ENCODE measurements around the gene NCAPD3. TPM values are rescaled to one million over a fixed set of nuclear protein-coding genes. Genes with fewer than 3 reads are reported as not detected.

The NCAPD3 gene
- total RNA-seq, 2 experiments from 2014 or later: 25.7 to 29.6 TPM

DNA sequence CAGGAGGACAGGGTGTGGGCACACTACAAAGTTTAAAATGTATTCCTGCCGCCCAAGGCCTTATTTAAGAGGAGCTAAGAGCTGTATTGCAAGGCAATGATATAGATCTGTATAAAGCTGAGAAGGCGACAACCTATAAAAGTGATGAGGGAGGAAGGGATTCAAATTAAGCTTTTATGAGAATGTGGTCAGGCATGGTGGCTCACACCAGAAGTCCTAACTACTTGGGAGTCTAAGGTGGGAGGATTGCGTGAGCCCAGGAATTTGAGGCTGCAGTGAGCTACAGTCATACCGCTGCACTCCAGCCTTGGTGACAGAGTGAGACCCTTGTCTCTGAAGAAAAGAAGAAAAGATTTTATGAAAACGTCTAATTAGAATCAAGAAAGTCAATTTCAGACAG is 42.7 kb upstream of the NCAPD3 start:
- TF ChIP-seq CTCF (IDR thresholded peaks at IDR 0.05): no peak
- no peaks in the 10 kb centered on the region for H3K27me3 Mint-ChIP-seq
- no peaks in the 10 kb centered on the region for H3K9me3 Mint-ChIP-seq
- H3K27ac ChIP-seq (ENCODE audit: low read depth in 1 of 2, low read length in 2 of 2): no peak overlapping the region
- DNase-seq (no peak), ATAC-seq (ENCODE audit: poor library complexity) (no peak)
- peaks cover 16% of the 10 kb centered on the region for H3K4me1 ChIP-seq (ENCODE audit: insufficient read depth, low read length)
- peaks cover 20% of the 10 kb centered on the region for H3K36me3 ChIP-seq (ENCODE audit: insufficient read depth, low read length)
- no peaks in the 10 kb centered on the region for H3K27me3 ChIP-seq (ENCODE audit: control insufficient read depth in 1 of 2, insufficient read depth in 2 of 2, low read length in 2 of 2)
- ChIA-PET POLR2A (interaction anchor here (1.3 kb wide), 1 partner anchor 13 kb away, joined by 4 read pairs; the partner anchor contains the start of genes ACAD8 and THYN1), CTCF (interaction anchor here (0.9 to 3.6 kb wide), 2 partner anchors 9 to 59 kb away, joined by 3 to 14 read pairs; partner anchors contain the start of gene GLB1L3)
- H3K4me3 Mint-ChIP-seq: no peak overlapping the region
- no peaks in the 10 kb centered on the region for H3K9me3 ChIP-seq (ENCODE audit: control insufficient read depth in 1 of 2, insufficient read depth in 1 of 2, low read length in 2 of 2)
- intact Hi-C loops (cut with DNase I, micrococcal nuclease): no loop called here
- peaks cover 23% of the 10 kb centered on the region for H3K36me3 Mint-ChIP-seq (ENCODE audit: low read depth)
- H3K27ac Mint-ChIP-seq: no peak overlapping the region
- H3K4me1 Mint-ChIP-seq (ENCODE audit: low read depth): peaks cover 23% of the 10 kb centered on the region
- no peak overlapping the region for H3K4me3 ChIP-seq (ENCODE audit: low read length)

GRCh38 chr11:134264966-134265764 is 41.4 kb upstream of the NCAPD3 start:
- intact Hi-C loops (cut with DNase I, micrococcal nuclease): no loop called here
- Histone ChIP-seq H3K27me3 (ENCODE audit: control insufficient read depth in 1 of 2, insufficient read depth in 2 of 2, low read length in 2 of 2) (no peaks in the 10 kb centered on the region), H3K4me1 (ENCODE audit: insufficient read depth, low read length) (peaks cover 6% of the 10 kb centered on the region), H3K36me3 (ENCODE audit: insufficient read depth, low read length) (peaks cover 31% of the 10 kb centered on the region), H3K27ac (ENCODE audit: low read depth in 1 of 2, low read length in 2 of 2) (no peak overlapping the region), H3K4me3 (ENCODE audit: low read length) (no peak overlapping the region), H3K9me3 (ENCODE audit: control insufficient read depth in 1 of 2, insufficient read depth in 1 of 2, low read length in 2 of 2) (no peaks in the 10 kb centered on the region)
- Mint-ChIP-seq H3K4me1 (ENCODE audit: low read depth) (peaks cover 11% of the 10 kb centered on the region), H3K36me3 (ENCODE audit: low read depth) (peaks cover 31% of the 10 kb centered on the region), H3K27ac (no peak overlapping the region), H3K4me3 (no peak overlapping the region), H3K27me3 (no peaks in the 10 kb centered on the region), H3K9me3 (no peaks in the 10 kb centered on the region)
- ChIA-PET CTCF (interaction anchor here (3.6 kb wide), 1 partner anchor 11 kb away, joined by 14 read pairs; the partner anchor contains the start of gene GLB1L3), POLR2A (no interaction called here)
- DNase-seq: no peak
- no peak for TF ChIP-seq CTCF (IDR thresholded peaks at IDR 0.05)
- ATAC-seq (ENCODE audit: poor library complexity): no peak

DNA sequence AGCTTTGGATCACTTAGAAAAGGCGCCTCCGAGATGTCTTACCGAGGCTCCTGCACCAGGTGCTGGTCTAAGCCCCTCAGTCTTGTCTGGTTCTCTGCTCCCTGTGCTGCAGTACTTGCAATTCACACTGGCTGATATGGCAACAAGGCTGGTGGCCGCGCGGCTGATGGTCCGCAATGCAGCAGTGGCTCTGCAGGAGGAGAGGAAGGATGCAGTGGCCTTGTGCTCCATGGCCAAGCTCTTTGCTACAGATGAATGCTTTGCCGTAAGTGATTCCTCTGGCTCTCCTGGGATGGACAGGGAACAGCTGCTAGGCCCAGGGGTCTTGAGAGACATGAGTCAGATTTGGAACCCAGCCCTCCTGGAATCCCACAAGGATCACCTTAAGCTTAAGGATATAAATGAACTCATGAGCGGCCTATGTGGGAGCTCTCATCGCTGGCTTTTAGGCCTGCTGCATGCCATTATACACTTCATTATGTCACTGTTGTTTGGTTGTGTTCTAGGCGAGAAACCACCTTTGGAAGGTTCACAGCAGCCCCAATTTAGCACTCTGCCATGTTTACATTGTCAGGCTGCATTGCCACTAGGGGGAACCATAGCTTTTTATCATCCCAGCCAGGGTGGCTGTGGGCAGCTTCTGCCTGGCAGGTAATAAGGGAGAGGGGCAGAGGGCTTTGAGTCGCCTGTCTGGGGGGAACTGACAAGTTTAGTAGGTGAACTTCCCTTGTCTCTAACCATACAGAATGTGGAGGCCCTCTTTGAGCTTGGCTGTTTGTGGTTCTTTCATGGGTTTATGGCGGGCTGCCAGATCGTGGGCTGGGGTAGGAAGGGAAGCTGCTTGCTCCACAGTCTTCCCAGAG is 38.1 kb upstream of the NCAPD3 start:
- POLR2A ChIA-PET: interaction anchor here (1.0 to 1.9 kb wide), 3 partner anchors 8 to 37 kb away, joined by 4 to 7 read pairs (median 7); partner anchors contain the start of genes ACAD8, GLB1L3 and VPS26B
- Mint-ChIP-seq H3K36me3 (ENCODE audit: low read depth) (peaks cover 53% of the 10 kb centered on the region), H3K27ac (no peak overlapping the region), H3K9me3 (no peaks in the 10 kb centered on the region), H3K27me3 (no peaks in the 10 kb centered on the region), H3K4me1 (ENCODE audit: low read depth) (peaks cover 7% of the 10 kb centered on the region), H3K4me3 (no peak overlapping the region)
- TF ChIP-seq CTCF (IDR thresholded peaks at IDR 0.05): peak; percentile 61
- H3K27ac ChIP-seq (ENCODE audit: low read depth in 1 of 2, low read length in 2 of 2): no peak overlapping the region
- H3K27me3 ChIP-seq (ENCODE audit: control insufficient read depth in 1 of 2, insufficient read depth in 2 of 2, low read length in 2 of 2): no peaks in the 10 kb centered on the region
- H3K36me3 ChIP-seq (ENCODE audit: insufficient read depth, low read length): peaks cover 54% of the 10 kb centered on the region
- H3K4me3 ChIP-seq (ENCODE audit: low read length): no peak overlapping the region
- DNase-seq (peak in 10 of 14 experiments; percentile 12 to 69 (median 24)), ATAC-seq (ENCODE audit: poor library complexity) (peak; percentile 81)
- CTCF ChIA-PET: interaction anchor here (0.7 to 3.2 kb wide), 7 partner anchors 8 to 55 kb away, joined by 3 to 23 read pairs (median 4); partner anchors contain the start of genes ACAD8, GLB1L3 and THYN1
- H3K9me3 ChIP-seq (ENCODE audit: control insufficient read depth in 1 of 2, insufficient read depth in 1 of 2, low read length in 2 of 2): no peaks in the 10 kb centered on the region
- no peaks in the 10 kb centered on the region for H3K4me1 ChIP-seq (ENCODE audit: insufficient read depth, low read length)
- intact Hi-C loops (cut with DNase I, micrococcal nuclease): no loop called here
